GM18861 (cell line): ENCODE results near the gene ZNF718.
"Not testable (repeated sequence)": the region's sequence is repeated elsewhere in the genome, so short reads cannot be mapped to it uniquely, and the experiment has no call there.

ENCODE experiments used
- ATAC-seq: cut with Tn5 transposase; IDR thresholded peaks from one replicate; pipeline ENCODE4 v1.9.1; 2021; ENCODE audit not compliant: unreplicated experiment

Gene ZNF718

DNA sequence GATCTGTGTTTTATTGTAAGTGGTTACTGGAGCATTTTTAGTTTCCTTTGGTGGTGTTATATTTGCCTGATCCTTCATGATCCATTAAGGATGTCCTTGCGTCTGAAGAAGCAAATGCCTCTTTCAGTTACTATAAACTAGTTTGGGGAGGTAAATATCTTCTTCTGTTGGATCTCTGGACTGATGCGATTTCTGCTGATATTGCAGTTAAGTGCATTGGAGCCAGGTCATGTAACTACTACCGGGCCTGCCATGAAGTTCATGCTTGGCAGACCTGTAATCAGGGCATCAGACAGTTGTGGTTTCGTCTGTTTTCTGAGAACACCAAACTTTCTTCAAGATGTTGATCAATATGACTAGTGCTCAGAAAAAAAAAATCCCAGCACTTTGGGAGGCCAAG is 22.9 kb downstream of the ZNF718 start:
- no peak for ATAC-seq

GRCh38 chr4:161496-162284 is 37.4 kb downstream of the ZNF718 start:
- no peak for ATAC-seq

DNA sequence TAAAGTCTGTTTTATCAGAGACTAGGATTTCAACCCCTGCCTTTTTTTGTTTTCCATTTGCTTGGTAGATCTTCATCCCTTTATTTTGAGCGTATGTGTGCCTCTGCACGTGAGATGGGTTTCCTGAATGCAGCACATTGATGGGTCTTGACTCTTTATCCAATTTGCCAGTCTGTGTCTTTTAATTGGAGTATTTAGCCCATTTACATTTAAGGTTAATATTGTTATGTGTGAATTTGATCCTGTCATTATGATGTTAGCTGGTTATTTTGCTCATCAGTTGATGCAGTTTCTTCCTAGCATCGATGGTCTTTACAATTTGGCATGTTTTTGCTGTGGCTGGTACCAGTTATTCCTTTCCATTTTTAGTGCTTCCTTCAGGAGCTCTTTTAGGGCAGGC is 45.3 kb downstream of the ZNF718 start:
- ATAC-seq: not testable (repeated sequence)

- not testable (repeated sequence) for ATAC-seq
Measured at GRCh38 chr4:171318-171717, 47.0 kb downstream of the ZNF718 start.

GRCh38 chr4:173666-174314 is 49.5 kb downstream of the ZNF718 start:
- ATAC-seq: no peak

- ATAC-seq: no peak
Measured at GRCh38 chr4:175986-176385, 51.7 kb downstream of the ZNF718 start.

DNA sequence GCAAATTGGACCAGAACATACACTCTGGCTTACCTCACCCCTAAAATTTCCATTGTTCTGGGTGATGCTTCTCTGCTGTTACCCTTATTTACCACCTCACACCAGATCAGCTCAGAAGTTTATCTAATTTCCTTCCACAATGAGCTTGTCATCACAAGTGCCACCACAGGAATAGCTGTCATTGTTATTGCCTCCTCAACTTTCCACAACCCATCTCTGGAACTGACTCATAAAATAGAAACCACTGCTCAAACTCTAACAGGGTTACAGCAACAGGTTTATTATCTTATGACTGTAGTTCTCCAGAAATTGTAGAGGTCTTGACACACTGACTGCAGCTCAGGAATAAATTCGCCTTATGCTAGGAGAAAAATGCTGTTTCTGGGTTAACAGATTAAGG is 52.7 kb downstream of the ZNF718 start:
- ATAC-seq: no peak

DNA sequence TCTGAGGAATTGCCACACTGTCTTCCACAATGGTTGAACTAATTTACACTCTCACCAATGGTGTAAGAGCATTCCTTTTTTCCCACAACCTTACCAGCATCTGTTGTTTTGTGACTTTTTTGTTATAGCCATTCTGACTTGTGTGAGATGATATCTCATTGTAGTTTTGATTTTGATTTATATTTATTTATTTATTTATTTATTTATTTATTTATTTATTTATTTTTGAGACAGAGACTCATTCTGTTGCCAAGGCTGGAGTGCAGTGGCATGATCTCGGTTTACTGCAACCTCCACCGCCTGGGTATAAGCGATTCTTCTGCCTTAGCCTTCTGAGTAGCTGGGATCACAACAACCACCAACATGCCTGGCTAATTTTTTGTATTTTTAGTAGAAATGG is 57.9 kb downstream of the ZNF718 start:
- ATAC-seq: not testable (repeated sequence)

- ATAC-seq: no peak
Measured at GRCh38 chr4:188091-188490, 63.8 kb downstream of the ZNF718 start.

- ATAC-seq: not testable (repeated sequence)
Measured at GRCh38 chr4:195159-195558, 70.9 kb downstream of the ZNF718 start.

- no peak for ATAC-seq
Measured at GRCh38 chr4:200936-201335, 76.6 kb downstream of the ZNF718 start.

DNA sequence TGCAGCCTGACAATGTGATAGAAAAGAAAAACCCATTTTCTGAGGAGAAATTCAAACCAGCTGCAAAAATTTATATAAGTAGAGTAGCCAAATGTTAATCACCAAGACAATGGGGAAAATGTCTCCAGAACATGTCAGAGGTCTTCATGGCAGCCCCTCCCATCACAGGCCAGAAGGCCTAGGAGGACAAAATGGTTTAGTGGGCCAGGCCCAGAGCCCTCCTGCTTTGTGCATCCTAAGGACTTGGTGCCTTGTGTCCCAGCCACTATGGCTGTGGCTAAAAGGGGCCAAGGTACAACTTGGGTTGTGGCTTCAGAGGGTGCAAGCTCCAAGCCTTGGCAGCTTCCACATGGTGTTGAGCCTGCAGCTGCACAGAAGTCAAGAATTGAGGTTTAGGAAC is 78.5 kb downstream of the ZNF718 start:
- not testable (repeated sequence) for ATAC-seq

GRCh38 chr4:205097-205756 is 80.9 kb downstream of the ZNF718 start:
- no peak for ATAC-seq

DNA sequence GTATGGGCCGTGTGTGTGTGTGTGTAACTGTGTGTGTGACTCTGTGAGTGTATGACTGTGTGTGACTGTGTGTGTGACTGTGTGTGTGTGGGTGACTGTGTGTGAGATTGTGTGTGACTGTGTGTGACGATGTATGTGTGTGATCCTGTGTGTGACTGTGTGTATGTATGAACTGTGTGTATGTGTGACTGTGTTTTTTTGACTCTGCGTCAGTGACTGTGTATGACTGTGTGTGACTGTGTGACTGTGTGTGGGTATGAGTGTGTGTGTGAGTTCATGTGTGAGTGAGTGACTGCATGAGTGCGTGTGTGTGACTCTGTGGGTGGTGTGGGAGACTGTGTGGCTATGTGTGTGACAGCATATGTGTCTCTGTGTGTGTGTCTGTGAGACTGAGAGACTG is 81.8 kb downstream of the ZNF718 start:
- no peak for ATAC-seq

DNA sequence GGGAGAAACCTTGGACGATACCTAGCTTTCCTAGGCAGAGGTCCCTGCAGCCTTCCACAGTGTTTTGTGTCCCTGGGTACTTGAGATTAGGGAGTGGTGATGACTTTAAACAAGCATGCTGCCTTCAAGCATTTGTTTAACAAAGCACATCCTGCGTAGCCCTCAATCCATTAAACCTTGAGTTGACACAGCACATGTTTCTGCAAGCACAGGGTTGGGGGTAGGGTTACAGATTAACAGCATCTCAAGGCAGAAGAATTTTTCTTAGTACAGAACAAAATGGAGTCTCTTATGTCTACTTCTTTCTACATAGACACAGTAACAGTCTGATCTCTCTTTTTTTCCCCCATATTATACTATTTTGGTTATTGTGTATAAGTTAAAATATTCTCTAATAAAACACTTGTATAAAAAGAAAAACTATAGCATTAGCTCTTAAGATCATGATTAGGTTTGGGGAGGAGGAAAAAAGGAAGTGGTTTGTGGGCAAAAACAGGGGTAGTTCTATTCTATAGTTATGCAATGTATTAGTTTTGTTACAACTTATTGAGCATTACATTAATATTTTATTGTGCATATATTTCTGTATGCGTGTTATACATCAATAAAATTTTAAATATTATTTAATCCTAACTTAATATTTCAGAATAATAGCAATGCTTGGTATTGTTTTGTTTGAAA is 84.3 kb downstream of the ZNF718 start:
- ATAC-seq: not testable (repeated sequence)

GRCh38 chr4:211033-211511 is 86.8 kb downstream of the ZNF718 start:
- no peak for ATAC-seq

GRCh38 chr4:212438-213188 is 88.3 kb downstream of the ZNF718 start:
- no peak for ATAC-seq

DNA sequence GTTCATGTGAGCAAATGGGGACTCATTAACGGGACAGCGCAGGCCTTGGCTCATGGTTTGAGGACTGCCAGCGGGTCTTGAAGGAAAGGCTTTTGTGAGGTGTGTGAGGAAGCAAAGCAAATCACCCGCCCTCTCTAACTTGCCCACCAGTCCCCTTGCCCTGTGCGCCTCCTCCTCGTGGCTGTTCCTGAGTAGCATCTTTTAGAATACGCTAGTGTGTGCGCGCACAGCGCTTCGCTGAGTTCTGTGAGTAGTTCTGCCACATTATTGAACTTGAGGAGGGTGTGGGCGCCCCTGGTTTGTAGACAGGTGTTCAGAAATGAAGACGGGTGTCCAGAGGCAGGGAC is 88.9 kb downstream of the ZNF718 start:
- ATAC-seq: not testable (repeated sequence)
